DMS 273 treated with DMSO at 0.1 percent for 48 hours (cell line): ENCODE measurements around the gene NSUN6.

Source experiments
- DNase-seq: peaks from one replicate; lab custom pipeline; 2025; lab: John Stamatoyannopoulos, UW

Gene NSUN6

GRCh38 chr10:18561861-18562551 is 89.4 kb downstream of the NSUN6 start:
- DNase-seq, result no peak

GRCh38 chr10:18557960-18558359 is 93.4 kb downstream of the NSUN6 start:
- no peak for DNase-seq

GRCh38 chr10:18556522-18557147 is 94.8 kb downstream of the NSUN6 start:
- DNase-seq, result no peak

GRCh38 chr10:18554479-18554878 is 96.9 kb downstream of the NSUN6 start:
- no peak for DNase-seq

DNA sequence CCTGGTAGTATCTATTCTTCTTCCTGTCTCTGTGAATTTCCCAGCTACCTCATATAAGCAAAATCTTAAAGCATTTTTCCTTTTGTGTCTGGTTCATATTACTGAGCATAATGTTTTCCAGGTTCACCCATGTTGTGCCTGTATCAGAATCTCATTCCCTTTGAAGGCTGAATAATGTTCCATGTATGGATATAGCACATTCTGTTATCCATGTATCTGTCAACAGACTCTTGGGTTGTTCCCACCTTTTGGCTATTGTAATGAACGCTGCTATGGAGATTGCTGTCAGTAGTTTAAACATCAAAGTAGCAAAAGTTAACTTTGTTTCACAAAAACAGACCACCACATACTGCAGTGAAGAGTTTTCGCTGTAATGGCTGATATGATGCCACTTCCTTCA is 99.9 kb downstream of the NSUN6 start:
- DNase-seq, result no peak

- DNase-seq, result no peak
Measured at GRCh38 chr10:18549105-18549504, 102.3 kb downstream of the NSUN6 start.

- no peak for DNase-seq
Measured at GRCh38 chr10:18545621-18546305, 105.6 kb downstream of the NSUN6 start.

DNA sequence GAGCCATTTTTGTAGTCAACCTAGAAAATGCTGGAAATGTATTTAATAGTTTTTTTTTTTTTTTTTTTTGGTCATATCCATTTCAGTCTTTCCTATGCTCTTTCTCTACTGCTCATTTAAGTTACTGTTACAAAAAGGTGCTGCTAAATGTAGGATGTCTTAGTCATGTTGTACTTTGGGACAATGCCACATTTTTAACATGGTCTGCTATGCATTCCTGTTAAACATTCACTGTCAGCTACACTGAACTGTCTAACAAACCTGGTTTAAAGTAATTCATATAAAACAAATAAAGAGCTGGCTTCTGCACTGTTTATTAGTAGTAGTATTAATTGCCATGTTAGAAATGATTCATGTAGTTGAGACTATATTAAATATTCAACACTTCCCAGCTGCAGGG is 108.6 kb downstream of the NSUN6 start:
- no peak for DNase-seq

- DNase-seq, result no peak
Measured at GRCh38 chr10:18540195-18540594, 111.2 kb downstream of the NSUN6 start.

DNA sequence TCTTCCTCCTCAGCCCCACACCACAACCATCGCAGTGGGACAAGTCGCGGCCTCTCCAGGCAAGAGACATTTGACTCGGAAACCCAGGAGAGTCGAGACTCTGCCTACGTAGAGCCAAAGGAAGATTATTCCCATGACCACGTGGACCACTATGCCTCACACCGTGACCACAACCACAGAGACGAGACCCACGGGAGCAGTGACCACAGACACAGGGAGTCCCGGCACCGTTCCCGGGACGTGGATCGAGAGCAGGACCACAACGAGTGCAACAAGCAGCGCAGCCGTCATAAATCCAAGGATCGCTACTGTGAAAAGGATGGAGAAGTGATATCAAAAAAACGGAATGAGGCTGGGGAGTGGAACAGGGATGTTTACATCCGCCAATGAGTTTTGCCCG is 112.1 kb downstream of the NSUN6 start:
- DNase-seq, result no peak

DNA sequence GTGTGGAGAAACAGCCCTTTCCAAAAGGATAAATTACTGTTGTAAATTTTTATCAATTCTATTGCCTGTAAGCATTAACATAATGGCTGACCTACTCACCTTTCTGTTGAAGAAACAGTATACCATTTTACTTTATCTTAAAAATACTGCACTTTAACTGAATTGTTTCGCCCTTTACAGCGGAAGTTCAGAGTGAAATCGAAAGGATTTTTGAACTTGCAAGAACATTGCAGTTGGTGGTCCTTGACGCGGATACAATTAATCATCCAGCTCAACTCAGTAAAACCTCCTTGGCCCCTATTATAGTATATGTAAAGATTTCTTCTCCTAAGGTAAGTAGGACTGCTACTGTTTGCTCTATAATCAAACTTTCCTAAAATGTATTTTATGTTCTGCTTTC is 117.5 kb downstream of the NSUN6 start:
- no peak for DNase-seq

- DNase-seq, result no peak
Measured at GRCh38 chr10:18532881-18533535, 118.4 kb downstream of the NSUN6 start.

- DNase-seq, result no peak
Measured at GRCh38 chr10:18528292-18528691, 123.1 kb downstream of the NSUN6 start.

GRCh38 chr10:18527687-18528086 is 123.7 kb downstream of the NSUN6 start:
- DNase-seq, result no peak

DNA sequence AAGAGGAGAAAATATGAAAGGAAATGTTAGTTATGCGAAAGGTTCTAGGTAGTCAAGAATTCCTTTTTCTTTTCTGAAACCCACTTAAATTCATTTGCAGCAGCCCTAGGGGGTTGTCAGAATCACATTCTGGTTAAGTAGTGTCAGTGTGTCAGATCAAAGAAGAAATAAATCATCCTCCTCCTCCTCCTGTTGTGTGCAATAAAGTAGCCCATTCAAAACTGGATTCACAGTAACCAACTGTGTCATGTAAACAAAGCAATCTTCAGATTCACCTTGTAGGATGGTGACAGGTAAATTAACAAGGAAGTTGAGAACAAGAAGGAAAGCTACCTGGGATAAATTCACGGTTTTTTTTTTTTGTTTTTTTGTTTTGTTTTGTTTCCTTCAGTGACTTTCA is 127.5 kb downstream of the NSUN6 start:
- no peak for DNase-seq

DNA sequence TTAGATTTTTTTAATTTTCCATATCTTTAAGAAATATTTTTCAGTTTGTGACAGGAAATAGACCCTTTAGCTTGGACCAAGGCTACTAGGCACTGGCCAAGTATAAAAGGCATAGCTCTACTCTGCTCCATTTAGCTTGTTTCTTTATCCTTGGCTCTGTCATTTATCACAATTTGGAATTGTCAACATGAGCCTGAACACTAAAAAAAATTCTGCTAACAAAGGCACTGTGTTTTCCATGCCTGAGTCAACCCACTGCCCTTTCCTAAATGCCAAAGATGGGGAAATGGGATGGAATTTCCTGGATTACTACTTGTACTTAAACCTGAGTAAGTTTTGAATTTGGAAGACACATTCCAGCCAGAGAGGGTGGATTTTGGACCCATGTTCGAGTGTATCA is 128.4 kb downstream of the NSUN6 start:
- no peak for DNase-seq

DNA sequence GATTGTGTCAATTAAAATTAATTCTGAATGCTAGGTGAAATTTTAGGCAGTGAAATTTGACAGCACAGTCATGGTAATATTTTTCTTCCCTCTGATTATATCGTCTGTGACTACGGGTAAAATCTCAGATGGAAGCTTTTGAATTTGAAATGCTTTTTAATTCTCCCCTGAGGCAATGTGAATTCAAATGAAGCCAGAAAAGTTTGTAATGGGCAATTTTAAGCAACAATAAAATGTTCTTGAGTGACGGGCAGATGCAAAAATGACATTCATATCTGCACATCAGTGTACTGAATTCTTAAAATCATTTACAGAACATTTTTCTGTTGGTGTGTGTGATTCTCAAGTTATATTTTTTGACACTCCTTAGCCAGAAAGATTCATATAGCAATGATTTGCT is 134.5 kb downstream of the NSUN6 start:
- no peak for DNase-seq

GRCh38 chr10:18514537-18514936 is 136.8 kb downstream of the NSUN6 start:
- DNase-seq, result no peak

DNA sequence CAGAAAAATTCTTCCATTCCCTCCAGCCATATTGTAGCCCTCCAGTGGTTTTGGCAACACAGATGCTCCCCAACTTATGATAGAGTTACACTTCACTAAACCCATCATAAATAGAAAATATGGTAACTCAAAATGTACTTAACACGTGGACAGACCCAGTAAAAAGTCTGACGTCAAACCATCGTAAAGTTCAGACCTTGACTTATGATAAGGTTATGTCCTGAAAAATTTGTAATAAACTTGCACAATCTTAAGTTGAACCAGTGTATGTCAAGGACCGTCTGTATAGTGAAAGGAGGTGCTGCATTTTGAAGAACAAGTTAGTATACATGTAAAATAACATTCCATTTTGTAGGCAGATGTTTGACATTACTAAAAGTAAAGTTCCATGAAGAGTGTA is 142.8 kb downstream of the NSUN6 start:
- DNase-seq, result no peak

- no peak for DNase-seq
Measured at GRCh38 chr10:18505456-18506118, 145.8 kb downstream of the NSUN6 start.

DNA sequence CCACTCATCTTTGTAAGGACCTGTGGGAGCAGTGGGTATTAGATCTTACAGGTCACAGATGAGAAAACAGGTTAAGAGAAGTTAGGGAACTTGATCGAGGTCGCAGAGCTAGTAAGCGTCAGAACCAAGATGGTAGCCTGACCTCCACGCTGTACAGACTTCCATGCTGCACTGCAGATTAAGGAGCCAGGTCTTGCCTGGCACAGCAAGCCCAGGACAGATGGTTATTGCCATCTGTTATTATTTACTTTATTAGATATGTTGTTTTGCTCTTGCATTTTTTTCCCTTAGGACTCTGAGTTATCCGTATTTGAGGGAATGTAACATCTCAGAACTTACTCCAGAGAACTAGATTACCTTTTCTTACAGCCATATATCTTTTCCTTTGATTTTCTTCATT is 147.2 kb downstream of the NSUN6 start:
- DNase-seq, result no peak

GRCh38 chr10:18501629-18502028 is 149.8 kb downstream of the NSUN6 start:
- DNase-seq, result no peak
